ENCODE measurements around the gene CD180. TPM values are rescaled to one million over a fixed set of nuclear protein-coding genes. Genes with fewer than 3 reads are reported as not detected.
"Not testable (repeated sequence)": the region's sequence is repeated elsewhere in the genome, so short reads cannot be mapped to it uniquely, and the experiment has no call there.

The CD180 gene
- total RNA-seq, 1 experiment from 2014 or later = not detected

- DNase-seq (ENCODE audit: low spot score) = no peak
Observed at GRCh38 chr5:67188274-67189078, 8.1 kb downstream of the CD180 start.

DNA sequence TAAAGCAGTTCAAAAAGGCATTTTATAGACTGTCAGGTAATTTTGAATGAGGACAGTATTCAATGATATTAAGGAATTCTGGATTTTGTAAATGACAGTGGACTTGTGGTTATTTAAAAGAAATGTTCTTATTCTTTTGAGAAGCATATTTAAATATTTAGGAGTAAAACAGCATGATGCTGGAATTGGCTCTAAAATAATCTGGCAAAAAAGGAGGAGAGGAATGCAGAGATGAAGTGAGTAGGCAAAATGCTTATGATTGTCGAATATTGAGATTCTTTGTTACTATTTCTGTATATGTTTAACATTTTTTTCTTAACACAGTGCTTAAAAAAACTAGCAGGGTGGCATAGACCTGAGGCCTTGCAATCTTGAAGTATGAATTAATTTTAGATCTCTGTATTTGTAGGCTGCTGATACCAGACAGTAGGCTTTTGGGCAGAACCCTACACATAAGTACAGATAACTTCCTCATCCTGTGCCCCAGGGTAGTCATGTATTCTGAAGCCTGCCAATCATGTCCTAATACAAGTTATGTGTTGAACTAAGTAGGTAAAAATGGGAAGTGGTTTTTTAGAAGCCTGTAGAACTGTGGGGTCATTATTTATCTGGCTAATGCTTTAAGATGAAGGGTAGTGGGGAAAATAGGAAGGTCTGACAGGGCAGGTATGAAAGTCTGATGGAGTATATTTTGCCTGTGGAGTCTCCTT is 9.4 kb downstream of the CD180 start:
- DNase-seq (ENCODE audit: low spot score) = no peak

- DNase-seq (ENCODE audit: low spot score) = no peak
Observed at GRCh38 chr5:67183859-67184258, 12.7 kb downstream of the CD180 start.

GRCh38 chr5:67182301-67182790 is 14.3 kb downstream of the CD180 start:
- DNase-seq (ENCODE audit: low spot score) = peak; percentile 11

DNA sequence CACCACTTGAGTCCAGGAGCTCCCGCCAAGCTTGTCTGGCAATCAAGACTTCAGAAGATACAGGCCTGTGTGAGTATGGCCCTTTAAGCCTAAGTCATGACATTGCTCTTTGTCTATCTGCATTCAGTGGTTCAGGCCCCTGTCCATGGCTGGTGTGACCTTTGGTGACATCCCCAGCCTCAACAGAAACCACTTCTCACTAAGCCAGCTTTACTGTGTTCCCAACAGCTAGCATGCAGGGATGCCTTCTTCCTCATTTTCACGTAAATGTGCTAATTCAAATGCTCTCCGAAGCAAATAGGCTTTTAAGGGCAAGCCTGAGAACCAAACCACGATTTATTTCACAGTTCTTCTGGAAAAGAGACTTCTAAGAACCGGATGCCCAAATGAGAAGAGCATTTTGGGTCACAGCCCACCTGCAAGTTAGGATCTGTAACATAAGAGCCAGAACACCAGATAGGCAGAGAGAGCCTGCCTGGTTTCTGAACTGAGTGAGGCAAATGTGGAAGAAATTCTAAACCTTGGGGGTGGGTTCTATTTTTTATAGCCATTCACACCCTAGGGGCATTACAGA is 14.9 kb downstream of the CD180 start:
- no peak for DNase-seq (ENCODE audit: low spot score)

GRCh38 chr5:67179697-67180361 is 16.8 kb downstream of the CD180 start:
- DNase-seq (ENCODE audit: low spot score) = no peak

GRCh38 chr5:67178966-67179365 is 17.6 kb downstream of the CD180 start:
- no peak for DNase-seq (ENCODE audit: low spot score)

DNA sequence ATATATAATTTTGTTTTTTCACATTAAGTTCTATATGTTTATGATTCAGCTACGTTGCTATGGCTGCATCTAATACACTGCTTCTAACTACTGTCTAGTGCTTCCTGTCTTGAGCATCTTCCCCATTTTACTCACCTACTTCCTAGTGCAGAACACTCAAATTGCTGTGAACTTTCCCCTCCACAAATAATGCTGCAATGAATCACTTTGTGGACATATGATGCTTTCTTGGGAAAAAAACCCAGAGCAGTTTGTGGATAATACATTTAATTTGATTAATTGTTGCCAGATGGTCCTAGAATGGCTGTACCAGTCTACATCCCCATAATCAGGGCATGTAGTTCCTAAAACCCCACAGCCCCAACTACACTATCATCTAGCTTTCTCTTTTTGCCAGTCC is 18.5 kb downstream of the CD180 start:
- DNase-seq (ENCODE audit: low spot score) = no peak

- no peak for DNase-seq (ENCODE audit: low spot score)
Observed at GRCh38 chr5:67176936-67177335, 19.7 kb downstream of the CD180 start.

GRCh38 chr5:67173959-67174358 is 22.6 kb downstream of the CD180 start:
- no peak for DNase-seq (ENCODE audit: low spot score)

- not testable (repeated sequence) for DNase-seq (ENCODE audit: low spot score)
Observed at GRCh38 chr5:67173351-67173750, 23.2 kb downstream of the CD180 start.

DNA sequence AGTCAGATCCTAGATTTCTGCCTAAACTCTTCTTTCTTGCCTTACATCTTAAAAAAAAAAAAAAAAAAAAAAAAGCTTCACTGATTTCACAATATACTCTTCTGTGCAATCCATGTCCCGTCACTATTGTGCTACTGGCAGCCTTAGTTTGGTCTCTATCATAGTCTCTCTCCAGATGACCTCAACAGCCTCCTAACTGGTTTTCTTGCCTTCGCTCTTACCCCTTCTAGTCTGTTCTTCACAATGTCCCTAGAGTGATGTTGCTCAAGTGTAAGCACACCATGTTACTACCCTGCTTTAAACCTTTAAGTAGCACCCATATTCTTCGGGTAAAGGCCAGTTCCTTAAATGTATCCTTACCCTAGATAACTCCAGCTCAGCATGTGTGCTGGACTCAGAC is 25.8 kb downstream of the CD180 start:
- no peak for DNase-seq (ENCODE audit: low spot score)

DNA sequence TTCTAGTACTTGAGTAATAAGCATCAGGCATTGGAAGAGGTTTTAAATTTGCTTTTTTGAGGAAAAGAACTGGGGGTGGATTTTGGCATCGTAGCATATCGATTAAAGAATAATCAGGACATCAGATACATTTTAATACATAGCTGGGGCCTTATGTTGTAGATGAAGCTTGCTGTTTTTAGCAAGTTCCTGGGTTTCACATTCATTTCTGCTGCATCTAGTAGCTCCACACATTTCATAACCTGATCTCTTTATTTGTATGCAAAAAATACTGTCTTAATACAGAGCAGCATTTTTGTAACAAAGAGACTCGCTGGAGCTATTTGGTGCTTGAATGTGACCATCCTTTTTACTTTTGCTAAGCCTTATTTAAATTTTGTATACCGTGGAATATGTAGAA is 28.5 kb downstream of the CD180 start:
- DNase-seq (ENCODE audit: low spot score) = no peak

GRCh38 chr5:67166460-67167285 is 29.9 kb downstream of the CD180 start:
- no peak for DNase-seq (ENCODE audit: low spot score)

GRCh38 chr5:67165526-67166459 is 30.8 kb downstream of the CD180 start:
- DNase-seq (ENCODE audit: low spot score) = no peak

GRCh38 chr5:67164856-67165525 is 31.6 kb downstream of the CD180 start:
- DNase-seq (ENCODE audit: low spot score) = no peak

- DNase-seq (ENCODE audit: low spot score) = no peak
Observed at GRCh38 chr5:67163863-67164595, 32.6 kb downstream of the CD180 start.

DNA sequence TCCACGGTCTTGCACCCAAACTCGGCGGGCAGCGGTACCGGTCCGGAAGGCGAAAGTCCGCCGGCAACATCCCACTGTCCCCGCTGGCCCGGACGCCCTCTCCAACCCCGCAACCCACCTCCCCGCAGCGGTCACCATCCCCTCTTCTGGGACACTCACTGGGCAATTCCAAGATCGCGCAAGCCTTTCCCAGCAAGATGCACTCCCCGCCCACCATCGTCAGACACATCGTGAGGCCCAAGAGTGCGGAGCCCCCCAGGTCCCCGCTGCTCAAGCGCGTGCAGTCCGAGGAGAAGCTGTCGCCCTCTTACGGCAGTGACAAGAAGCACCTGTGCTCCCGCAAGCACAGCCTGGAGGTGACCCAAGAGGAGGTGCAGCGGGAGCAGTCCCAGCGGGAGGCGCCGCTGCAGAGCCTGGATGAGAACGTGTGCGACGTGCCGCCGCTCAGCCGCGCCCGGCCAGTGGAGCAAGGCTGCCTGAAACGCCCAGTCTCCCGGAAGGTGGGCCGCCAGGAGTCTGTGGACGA is 33.3 kb downstream of the CD180 start:
- no peak for DNase-seq (ENCODE audit: low spot score)

GRCh38 chr5:67161767-67162166 is 34.8 kb downstream of the CD180 start:
- DNase-seq (ENCODE audit: low spot score) = no peak
